GM19099 (cell line): Measurements from ENCODE around the gene NMNAT1.

Experiments
- POLR2A ChIP-seq: IDR thresholded peaks from 3 replicates; pipeline ENCODE4 v1.6.1; 2011; ENCODE audit warnings: low read depth; ENCODE audit not compliant: insufficient read length; ENCODE audit errors: extremely low read depth

NMNAT1 gene

DNA sequence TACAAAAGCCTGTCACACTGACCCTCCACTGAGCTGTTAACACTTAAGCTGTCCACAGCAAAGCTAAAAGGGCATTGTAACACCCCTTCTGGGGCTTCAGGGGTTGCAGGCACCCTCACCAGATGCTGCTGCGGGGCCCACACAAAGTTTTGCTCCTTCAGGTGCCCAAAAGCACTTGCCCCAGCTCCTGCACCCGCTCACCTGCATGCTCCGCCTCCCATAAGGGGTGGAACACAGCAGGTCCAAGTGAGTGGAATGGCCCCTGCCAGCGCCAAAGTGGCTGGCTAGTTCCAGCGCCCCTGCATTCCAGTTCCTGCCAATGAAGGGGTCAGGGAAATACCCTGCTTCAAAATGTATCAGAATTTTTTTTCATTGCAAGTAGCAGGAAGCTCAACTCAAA lies 46.5 kb downstream of the NMNAT1 start:
- no peak for TF ChIP-seq POLR2A

DNA sequence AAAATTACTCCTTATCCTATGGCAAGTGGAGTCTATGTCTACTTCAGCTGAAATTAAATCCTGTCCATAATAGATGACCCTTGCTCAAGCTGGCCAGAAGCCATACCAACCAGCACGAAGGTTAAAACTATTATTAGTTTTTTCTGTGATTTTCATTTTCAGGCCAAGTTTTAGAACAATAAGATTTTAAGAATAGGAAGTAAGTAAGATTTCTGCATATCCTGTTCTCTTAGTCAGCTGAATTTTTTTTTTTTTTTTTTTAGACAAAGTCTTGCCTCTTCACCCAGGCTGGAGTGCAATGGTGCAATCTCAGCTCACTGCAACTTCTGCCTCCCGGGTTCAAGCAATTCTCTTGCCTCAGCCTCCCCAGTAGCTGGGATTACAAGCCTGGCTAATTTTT lies 47.7 kb downstream of the NMNAT1 start:
- no peak for TF ChIP-seq POLR2A

DNA sequence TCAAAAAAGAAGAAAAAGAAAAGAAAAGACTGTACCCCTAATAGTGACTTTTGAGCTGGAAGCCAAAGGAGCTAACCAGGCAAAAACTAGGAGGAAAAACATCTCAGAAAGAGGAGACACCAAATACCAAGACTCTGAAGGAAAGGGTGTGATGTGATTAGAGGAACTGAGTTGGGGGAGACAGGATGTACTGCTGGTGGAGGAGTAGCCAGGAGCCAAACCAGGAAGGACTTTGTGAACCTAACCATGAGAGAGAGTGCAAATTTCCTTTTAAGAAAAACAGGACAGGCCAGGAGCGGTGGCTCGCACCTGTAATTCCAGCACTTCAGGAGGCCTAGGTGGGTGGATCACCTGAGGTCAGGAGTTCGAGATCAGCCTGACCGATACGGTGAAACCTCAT lies 49.6 kb downstream of the NMNAT1 start:
- TF ChIP-seq POLR2A = no peak

DNA sequence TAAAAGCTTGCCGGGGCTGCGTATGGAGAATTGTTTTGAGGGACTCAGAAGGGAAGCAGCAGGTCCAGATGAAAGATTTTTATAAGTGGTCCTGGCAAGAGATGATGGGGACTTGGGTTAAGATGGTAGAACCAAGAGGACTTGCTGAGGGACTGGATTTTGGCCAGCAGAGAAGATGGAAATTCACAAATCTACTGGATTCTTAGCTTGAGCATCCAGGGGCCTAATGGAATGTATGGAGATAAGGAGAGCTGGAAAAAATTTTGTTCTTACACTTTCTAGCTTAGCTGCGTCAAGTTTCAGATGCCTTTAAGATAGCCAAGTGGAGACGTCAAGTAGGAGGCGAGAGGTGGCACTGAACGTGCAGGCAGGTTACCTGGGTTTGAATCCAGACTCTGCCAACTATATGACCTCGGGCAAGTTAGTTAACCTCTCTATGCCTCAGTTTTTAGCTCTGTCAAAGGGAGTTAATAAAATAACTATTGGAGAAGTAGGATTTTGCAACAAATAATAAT lies 50.3 kb downstream of the NMNAT1 start:
- no peak for TF ChIP-seq POLR2A

DNA sequence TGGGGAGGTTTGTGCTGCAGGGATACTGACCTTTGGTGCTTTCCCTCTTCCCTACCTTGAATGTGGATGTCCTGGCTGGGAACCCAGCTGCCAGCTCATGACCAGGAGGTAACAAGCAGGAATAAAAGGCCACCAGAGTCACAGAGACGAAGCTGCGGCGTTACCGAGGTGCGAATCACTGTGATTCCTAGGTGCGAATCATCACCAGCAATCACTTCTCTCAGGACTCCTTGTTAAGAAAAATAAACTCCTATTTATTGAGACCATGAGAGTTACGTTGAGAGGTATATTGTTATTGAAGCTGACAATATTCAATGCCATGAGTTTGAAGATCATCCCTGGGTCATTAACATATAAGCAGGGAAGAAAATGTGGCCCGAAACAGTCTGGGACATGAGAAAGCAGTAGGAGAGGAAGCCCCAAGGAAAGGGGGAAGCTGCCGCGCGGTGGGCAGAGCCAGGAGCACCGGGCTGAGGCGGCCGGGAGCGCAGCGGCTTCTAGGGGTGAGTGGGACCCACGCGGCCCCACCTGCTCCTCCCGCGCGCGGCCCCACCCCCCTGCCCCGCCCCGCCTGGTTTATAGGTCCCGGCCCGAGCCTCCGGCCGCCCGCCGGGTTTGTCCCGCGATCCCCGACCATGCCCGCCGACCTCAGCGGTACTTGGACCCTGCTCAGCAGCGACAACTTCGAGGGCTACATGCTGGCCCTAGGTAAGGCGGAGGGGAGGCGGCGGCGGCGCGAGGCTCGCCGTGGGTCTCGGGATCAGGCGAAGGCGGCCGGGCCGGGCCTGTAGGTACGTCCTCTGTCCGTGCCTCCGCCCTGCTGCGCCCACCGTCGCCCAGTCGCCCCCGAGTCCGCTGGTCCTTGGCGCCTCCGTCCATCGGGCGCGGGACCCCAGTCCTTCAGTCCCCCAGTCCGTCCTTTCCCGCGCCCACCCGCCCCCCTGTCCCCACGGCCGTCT lies 53.6 kb downstream of the NMNAT1 start, which contains the start of gene RBP7:
RBP7 (plus strand) TSS at position 605 of the 959 bp plus-strand sequence; CDS start at position 636, 31 bp downstream.
- no peak for TF ChIP-seq POLR2A

DNA sequence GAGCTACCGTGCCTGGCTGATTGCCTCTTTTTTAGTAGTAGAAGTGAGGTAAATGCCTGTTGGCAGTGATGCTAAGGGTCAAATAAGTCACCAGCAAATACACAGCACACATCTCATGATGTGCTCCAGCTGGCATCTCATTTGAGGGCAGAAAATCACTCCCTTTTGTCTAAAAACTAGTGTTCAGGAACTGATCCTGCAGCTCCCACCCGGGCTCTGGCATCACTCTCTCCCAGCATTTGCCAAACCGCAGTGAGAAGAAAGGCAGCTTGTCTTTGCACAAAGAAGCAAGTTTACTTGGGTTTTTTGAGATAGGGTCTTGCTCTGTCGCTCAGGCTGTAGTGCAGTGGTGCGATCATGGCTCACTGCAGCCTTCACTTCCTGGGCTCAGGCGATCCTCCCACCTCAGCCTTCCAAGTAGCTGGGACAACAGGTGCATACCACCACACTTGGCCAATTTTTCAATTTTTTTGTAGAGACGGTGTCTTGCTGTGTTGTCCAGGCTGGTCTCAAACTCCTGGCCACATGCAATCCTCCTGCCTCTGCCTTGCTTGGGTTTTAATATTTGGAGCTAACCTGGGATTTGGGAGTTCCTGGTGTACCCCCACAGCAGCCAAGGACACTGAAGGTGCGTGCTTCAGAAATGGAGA lies 57.9 kb downstream of the NMNAT1 start:
- no peak for TF ChIP-seq POLR2A

DNA sequence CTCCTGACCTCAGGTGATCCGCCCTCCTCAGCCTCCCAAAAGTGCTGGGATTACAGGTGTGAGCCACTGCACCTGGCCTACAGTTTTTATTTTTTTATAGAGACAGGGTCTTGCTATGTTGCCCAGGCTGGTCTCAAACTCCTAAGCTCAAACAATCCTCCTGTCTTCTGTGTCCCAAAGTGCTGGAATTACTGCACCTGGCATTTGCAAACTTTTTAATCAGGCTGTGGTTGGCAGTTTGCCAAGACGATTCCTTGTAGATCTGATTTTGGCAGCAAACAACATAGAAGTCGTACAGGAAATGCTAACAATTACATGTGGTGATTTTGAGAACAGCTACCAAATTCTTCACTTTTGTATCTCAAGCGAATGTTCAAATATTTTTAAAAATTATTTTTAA lies 63.9 kb downstream of the NMNAT1 start:
- no peak for TF ChIP-seq POLR2A

DNA sequence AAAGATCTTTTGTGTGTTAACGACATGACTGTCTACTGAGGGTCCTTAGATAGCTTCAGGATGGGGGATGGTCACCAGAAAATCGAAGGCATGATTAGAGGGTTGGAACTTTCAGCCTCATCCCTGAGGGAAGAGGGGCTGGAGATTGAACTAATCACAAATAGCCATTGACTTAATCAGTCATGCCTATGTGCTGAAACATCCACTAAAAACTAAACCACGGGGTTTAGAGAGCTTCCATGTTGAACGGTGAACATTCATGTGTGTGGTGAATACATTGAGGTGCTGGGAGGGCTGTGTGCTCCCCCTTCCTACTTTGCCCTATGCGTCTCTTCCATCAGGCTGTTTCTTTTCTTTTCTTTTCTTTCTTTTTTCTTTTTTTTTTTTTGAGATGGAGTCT lies 70.7 kb downstream of the NMNAT1 start:
- TF ChIP-seq POLR2A = no peak

DNA sequence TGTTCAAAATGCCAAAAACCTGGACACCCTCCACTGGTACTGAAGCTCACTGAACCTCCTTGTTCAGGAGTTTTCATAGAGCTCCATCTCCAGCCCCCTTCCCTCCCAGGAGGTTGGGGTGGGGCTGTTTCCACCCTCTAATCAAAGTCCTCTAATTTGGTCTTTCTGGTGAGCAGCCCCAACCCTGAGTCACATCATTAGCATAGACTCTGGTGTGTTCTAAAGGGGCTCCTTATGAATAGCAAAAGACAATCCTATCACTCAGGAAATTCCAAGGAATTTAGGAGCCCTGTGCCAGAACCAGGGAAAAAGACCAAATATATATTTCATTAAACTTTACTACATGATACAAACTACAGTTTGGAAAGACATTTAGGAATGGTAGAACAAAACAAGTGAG lies 76.3 kb downstream of the NMNAT1 start:
- no peak for TF ChIP-seq POLR2A

DNA sequence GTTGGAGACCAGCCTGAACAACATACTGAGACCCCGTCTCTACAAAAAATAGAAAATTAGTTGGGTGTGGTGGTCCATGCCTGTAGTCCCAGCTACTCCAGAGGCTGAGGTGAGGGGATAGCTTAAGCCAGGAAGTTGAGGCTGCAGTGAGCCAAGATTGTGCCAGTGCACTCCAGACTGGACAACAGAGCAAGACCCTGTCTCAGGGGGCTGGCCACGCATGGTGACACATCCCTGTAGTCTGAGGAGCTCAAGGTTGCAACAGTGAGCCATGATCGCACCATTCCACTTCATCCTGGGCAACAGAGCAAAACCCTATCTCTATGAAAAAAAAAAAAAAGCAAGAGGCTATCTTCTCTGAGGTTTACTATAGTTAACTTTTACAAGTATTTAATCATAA lies 76.8 kb downstream of the NMNAT1 start:
- TF ChIP-seq POLR2A = no peak

DNA sequence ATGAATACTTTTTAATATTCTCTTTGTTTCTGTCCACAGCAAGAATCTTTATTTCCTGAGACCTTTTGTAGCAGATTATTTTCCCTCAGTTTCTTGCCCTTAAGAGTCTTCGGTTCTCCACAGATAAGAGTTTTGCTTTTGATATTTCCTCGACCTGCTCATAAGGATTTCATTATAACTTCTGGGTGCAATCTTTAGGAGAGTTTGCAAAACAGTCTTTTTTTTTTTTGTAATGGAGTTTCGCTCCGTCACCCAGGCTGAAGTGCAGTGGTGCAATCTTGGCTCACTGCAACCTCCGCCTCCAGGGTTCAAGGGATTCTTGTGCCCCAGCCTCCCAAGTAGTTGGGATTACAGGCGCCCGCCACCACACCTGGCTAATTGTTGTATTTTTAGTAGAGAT lies 79.4 kb downstream of the NMNAT1 start:
- no peak for TF ChIP-seq POLR2A

DNA sequence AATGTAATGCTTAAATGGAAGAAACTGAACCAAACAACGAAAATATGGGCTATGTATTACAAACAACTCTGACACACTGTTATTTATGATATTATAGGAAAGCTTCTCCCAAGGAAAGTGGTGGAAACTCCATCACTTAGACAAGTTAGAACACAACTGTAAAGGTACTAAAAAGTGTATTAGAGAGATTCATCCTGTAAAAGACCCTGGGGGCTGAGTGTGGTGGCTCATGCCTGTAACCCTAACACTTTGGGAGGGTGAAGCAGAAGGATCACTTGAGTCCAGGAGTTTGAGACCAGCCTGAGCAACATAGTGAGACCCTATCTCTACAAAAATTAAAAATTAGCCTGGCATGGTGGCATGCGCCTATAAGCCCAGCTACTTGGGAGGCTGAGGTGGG lies 82.1 kb downstream of the NMNAT1 start:
- no peak for TF ChIP-seq POLR2A

DNA sequence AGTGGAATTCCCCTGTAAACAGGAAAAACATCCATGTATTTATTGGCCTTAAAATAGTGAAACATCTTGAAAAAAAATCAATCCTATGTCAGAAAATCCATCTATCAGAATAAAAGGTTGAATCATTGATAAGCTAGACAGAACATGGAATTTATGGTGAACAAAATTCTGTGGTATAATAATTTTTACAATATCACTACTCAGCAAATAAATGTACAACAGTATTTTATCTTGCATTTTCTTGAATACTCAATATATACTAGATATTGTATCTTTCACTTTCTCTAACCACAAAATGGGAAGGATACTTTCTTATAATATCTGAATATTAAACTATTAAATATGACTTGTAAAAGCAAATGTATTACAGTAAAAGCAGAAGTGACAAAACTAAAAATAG lies 83.8 kb downstream of the NMNAT1 start:
- no peak for TF ChIP-seq POLR2A

DNA sequence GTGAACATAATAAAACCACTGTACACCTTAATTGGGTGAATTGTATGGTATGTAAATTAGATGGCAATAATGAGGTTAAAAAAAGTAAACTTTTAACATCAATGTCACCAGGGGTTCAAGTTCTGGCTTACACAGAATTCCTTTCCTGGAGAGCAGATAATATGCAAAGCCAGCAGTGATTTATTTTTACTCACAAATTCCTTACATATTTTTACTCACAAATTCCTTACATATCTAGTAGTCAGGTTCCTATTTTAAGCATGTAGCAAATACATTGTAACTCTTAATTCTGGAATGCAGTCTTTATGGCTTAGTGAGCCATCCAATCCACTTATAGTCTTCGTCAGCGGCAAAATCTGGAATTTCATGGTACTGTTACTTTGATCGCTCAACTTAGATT lies 88.2 kb downstream of the NMNAT1 start:
- TF ChIP-seq POLR2A = no peak

DNA sequence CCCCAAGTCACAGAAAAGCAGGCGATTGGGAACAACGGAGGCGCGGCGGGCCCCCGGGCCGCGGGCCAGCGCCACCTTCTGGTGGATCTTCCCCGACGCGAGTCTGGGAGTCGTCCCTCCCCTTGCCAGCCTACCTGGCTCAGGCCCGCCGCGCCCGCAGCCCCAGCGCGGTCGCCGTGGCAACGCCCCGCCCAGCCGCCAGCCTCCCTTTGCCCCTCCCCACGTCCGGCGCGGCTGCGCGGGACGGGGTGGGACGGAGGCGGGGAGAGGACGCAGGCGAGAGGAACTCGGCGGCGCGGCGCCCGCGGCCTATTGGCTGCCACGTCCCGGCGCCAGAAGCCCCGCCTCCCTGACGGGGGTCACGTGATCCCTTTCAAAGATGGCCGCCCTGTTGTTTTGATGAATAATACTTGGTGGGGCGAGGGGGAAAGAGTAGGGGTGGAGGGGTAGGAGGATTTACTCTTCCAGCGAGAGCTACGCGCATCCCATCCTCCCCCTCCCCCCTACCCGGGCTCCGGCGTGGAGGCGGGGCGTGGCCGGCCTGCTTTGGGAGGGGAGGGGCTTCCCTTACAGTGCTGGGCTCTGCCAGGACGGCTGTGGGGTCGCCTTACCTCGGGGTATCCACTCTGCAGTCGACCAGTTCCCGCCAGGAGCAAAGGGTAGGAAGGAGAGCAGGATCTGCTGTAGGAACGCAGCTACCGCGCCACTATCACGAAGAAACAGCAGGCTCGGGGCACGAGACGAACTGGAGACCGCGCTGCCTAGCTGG lies 89.5 kb downstream of the NMNAT1 start, which contains the start of gene UBE4B:
UBE4B (plus strand) TSS at position 369 of the 769 bp plus-strand sequence. CDS start 713 bp downstream, outside the sequence.
- peak; percentile 36 for TF ChIP-seq POLR2A
